K562 (cell line): ENCODE results near the gene MAN1A1. TPM values are rescaled to one million over a fixed set of nuclear protein-coding genes. Genes with fewer than 3 reads are reported as not detected.
A peak's percentile ranks its signal among the peaks of the same experiment; 100 is the strongest.

Experiments
- BCOR ChIP-seq: fragments of 450-650 bp; IDR thresholded peaks from 2 replicates; pipeline ENCODE4 v1.6.1; 2016
- CHD1 ChIP-seq: fragments of 200-600 bp; sonication (generic); IDR thresholded peaks from one replicate; pipeline ENCODE4 v1.6.1; 2012; ENCODE audit warnings: mild to moderate bottlenecking, moderate library complexity, low read length, inconsistent platforms
- PHB ChIP-seq: fragments of 250-450 bp; sonication (Bioruptor Pico); IDR thresholded peaks from 2 replicates; pipeline ENCODE4 v1.5.0; 2021
- RNF2 ChIP-seq: sonication (generic); IDR thresholded peaks from 2 replicates; pipeline ENCODE4 v1.6.1; 2016
- RNF219 ChIP-seq: fragments of 250-450 bp; sonication (Bioruptor Pico); IDR thresholded peaks from 2 replicates; pipeline ENCODE4 v1.5.0; 2022; ENCODE audit warnings: mild to moderate bottlenecking
- SMARCB1 ChIP-seq: IDR thresholded peaks from 2 replicates; pipeline ENCODE4 v1.6.1; 2011; ENCODE audit warnings: improper control_type of control experiment, low read depth; ENCODE audit not compliant: insufficient read length
- ZFP91 ChIP-seq: sonication (generic); formaldehyde crosslinking; IDR thresholded peaks from 2 replicates; pipeline ENCODE4 v1.8.0; 2022; ENCODE audit warnings: mild to moderate bottlenecking, missing genetic modification reagents
- ZNF707 ChIP-seq: fragments of 250-450 bp; sonication (Bioruptor Pico); conservative IDR thresholded peaks from 2 replicates; pipeline ENCODE4 v1.8.0; 2022; ENCODE audit warnings: inconsistent platforms, mild to moderate bottlenecking, moderate library complexity
- polyA plus RNA-seq, 8 experiments: library from polyadenylated mRNA; depleted of rRNA in 4 of 8; stranded (reverse) in 5 of 8; unstranded in 3 of 8; fragments of >200 nt; fragmentation: Nextera tagmentation in 2 of 8; fragmentation: Illumina TruSeq in 1 of 8; extraction: Ambion mirVana in 2 of 8; extraction: Trizol in 1 of 8; gene quantifications; 2 replicates each; pipeline versions ENCODE4 v1.2.1 to v1.2.3, GENCODE V29; 2011 to 2014; ENCODE audit warnings: inconsistent platforms in 1 of 8, missing spikeins in 1 of 8
- total RNA-seq, 7 experiments: library from RNA; depleted of rRNA in 6 of 7; stranded (reverse); fragments of >200 nt in 6 of 7; fragmentation: Illumina TruSeq in 2 of 7; extraction: Trizol in 2 of 7; gene quantifications; 2 replicates each; pipeline versions ENCODE4 v1.2.1 to v1.2.3, GENCODE V29; 2011 to 2021; ENCODE audit warnings: low replicate concordance in 1 of 7
- TF ChIP-seq, protein P1 (sequence below): fragments of 450-650 bp; IDR thresholded peaks from 2 replicates; pipeline ENCODE4 v1.6.1; 2018; ENCODE audit not compliant: partially characterized antibody
- TF ChIP-seq, protein P2 (sequence below): fragments of 450-650 bp; IDR thresholded peaks from 2 replicates; pipeline ENCODE4 v1.6.1; 2014; ENCODE audit warnings: low read depth, mild to moderate bottlenecking, moderate library complexity, borderline replicate concordance
- TF ChIP-seq, protein P3 (sequence below): sonication (generic); formaldehyde crosslinking; IDR thresholded peaks from 2 replicates; pipeline ENCODE4 v1.8.0; 2023; ENCODE audit warnings: mild to moderate bottlenecking, missing genetic modification reagents
- TF ChIP-seq, protein P4 (sequence below), 2 experiments: IDR thresholded peaks; 2 replicates each; pipeline ENCODE4 v1.6.1; 2012; ENCODE audit warnings: improper control_type of control experiment in 2 of 2, low read depth in 2 of 2, low read length in 2 of 2, borderline replicate concordance in 1 of 2

Gene MAN1A1
- total and polyA plus RNA-seq, 9 of the 15 experiments (the other 6 are each of a cell fraction or from before 2014, with no cell fraction given), result 24.5 to 78.4 (median 59.7) TPM

DNA sequence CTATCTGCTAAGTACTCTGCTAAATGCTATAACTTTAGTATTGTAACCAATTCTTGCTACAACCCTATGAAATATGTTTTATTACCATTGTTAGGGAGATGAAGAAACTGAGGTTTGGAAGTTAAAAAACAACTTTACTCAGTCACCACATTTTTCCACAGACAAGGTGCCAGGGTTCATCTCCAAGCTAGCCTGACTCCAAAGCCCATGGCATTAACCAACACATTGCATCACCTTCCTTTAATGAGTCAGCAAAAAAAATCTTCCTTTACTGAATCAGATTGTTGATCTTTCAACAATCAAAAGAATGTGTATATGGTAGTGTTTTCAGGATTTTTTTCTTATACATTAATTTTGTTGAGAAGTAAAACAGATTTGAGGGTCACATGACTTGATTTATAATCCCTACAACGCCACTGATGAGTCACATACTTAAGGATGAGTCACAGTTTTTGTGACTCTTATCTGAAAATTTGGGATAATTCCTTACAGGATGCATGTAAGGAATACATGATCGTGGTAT is 41.5 kb downstream of the MAN1A1 start (continued):
- TF ChIP-seq, protein P1, sequence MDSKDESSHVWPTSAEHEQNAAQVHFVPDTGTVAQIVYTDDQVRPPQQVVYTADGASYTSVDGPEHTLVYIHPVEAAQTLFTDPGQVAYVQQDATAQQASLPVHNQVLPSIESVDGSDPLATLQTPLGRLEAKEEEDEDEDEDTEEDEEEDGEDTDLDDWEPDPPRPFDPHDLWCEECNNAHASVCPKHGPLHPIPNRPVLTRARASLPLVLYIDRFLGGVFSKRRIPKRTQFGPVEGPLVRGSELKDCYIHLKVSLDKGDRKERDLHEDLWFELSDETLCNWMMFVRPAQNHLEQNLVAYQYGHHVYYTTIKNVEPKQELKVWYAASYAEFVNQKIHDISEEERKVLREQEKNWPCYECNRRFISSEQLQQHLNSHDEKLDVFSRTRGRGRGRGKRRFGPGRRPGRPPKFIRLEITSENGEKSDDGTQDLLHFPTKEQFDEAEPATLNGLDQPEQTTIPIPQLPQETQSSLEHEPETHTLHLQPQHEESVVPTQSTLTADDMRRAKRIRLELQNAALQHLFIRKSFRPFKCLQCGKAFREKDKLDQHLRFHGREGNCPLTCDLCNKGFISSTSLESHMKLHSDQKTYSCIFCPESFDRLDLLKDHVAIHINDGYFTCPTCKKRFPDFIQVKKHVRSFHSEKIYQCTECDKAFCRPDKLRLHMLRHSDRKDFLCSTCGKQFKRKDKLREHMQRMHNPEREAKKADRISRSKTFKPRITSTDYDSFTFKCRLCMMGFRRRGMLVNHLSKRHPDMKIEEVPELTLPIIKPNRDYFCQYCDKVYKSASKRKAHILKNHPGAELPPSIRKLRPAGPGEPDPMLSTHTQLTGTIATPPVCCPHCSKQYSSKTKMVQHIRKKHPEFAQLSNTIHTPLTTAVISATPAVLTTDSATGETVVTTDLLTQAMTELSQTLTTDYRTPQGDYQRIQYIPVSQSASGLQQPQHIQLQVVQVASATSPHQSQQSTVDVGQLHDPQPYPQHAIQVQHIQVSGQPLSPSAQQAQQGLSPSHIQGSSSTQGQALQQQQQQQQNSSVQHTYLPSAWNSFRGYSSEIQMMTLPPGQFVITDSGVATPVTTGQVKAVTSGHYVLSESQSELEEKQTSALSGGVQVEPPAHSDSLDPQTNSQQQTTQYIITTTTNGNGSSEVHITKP, result no peak
- TF ChIP-seq PHB (CRISPR knock-in tag) (no peak), CHD1 (no peak), ZNF707 (CRISPR knock-in tag) (no peak), RNF219 (CRISPR knock-in tag) (no peak), SMARCB1 (peak; percentile 23), RNF2 (no peak), ZFP91 (CRISPR knock-in tag) (no peak), BCOR (no peak)
- TF ChIP-seq, protein P2, sequence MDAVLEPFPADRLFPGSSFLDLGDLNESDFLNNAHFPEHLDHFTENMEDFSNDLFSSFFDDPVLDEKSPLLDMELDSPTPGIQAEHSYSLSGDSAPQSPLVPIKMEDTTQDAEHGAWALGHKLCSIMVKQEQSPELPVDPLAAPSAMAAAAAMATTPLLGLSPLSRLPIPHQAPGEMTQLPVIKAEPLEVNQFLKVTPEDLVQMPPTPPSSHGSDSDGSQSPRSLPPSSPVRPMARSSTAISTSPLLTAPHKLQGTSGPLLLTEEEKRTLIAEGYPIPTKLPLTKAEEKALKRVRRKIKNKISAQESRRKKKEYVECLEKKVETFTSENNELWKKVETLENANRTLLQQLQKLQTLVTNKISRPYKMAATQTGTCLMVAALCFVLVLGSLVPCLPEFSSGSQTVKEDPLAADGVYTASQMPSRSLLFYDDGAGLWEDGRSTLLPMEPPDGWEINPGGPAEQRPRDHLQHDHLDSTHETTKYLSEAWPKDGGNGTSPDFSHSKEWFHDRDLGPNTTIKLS, result no peak; the same call in 1 of the 2 replicates
- TF ChIP-seq, protein P3, sequence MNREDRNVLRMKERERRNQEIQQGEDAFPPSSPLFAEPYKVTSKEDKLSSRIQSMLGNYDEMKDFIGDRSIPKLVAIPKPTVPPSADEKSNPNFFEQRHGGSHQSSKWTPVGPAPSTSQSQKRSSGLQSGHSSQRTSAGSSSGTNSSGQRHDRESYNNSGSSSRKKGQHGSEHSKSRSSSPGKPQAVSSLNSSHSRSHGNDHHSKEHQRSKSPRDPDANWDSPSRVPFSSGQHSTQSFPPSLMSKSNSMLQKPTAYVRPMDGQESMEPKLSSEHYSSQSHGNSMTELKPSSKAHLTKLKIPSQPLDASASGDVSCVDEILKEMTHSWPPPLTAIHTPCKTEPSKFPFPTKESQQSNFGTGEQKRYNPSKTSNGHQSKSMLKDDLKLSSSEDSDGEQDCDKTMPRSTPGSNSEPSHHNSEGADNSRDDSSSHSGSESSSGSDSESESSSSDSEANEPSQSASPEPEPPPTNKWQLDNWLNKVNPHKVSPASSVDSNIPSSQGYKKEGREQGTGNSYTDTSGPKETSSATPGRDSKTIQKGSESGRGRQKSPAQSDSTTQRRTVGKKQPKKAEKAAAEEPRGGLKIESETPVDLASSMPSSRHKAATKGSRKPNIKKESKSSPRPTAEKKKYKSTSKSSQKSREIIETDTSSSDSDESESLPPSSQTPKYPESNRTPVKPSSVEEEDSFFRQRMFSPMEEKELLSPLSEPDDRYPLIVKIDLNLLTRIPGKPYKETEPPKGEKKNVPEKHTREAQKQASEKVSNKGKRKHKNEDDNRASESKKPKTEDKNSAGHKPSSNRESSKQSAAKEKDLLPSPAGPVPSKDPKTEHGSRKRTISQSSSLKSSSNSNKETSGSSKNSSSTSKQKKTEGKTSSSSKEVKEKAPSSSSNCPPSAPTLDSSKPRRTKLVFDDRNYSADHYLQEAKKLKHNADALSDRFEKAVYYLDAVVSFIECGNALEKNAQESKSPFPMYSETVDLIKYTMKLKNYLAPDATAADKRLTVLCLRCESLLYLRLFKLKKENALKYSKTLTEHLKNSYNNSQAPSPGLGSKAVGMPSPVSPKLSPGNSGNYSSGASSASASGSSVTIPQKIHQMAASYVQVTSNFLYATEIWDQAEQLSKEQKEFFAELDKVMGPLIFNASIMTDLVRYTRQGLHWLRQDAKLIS (CRISPR knock-in tag), result no peak
- TF ChIP-seq, protein P4, sequence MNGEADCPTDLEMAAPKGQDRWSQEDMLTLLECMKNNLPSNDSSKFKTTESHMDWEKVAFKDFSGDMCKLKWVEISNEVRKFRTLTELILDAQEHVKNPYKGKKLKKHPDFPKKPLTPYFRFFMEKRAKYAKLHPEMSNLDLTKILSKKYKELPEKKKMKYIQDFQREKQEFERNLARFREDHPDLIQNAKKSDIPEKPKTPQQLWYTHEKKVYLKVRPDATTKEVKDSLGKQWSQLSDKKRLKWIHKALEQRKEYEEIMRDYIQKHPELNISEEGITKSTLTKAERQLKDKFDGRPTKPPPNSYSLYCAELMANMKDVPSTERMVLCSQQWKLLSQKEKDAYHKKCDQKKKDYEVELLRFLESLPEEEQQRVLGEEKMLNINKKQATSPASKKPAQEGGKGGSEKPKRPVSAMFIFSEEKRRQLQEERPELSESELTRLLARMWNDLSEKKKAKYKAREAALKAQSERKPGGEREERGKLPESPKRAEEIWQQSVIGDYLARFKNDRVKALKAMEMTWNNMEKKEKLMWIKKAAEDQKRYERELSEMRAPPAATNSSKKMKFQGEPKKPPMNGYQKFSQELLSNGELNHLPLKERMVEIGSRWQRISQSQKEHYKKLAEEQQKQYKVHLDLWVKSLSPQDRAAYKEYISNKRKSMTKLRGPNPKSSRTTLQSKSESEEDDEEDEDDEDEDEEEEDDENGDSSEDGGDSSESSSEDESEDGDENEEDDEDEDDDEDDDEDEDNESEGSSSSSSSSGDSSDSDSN (IDR thresholded peaks at IDR 0.05; ENCODE audit: borderline replicate concordance in 1 of 2, low read depth in 2 of 2, low read length in 2 of 2), result no peak
